K562 (cell line): Measurements from ENCODE around the gene SYN1. TPM values are rescaled to one million over a fixed set of nuclear protein-coding genes. Genes with fewer than 3 reads are reported as not detected.

ENCODE experiments used
- ATF3 ChIP-seq, 2 experiments: fragments of 450-650 bp in 1 of 2; sonication (generic) in 1 of 2; formaldehyde crosslinking in 1 of 2; IDR thresholded peaks in 1 of 2; conservative IDR thresholded peaks in 1 of 2; 2 replicates each; pipeline versions ENCODE4 v1.6.1 to v1.8.1; 2016 to 2023; ENCODE audit warnings: mild to moderate bottlenecking in 2 of 2, moderate library complexity in 2 of 2, inconsistent platforms in 1 of 2, missing genetic modification reagents in 1 of 2
- CBFA2T2 ChIP-seq: fragments of 450-650 bp; conservative IDR thresholded peaks from 2 replicates; pipeline ENCODE4 v1.6.1; 2017; ENCODE audit warnings: mild to moderate bottlenecking
- CBFA2T3 ChIP-seq: fragments of 450-650 bp; IDR thresholded peaks from 2 replicates; pipeline ENCODE4 v1.6.1; 2017
- CREM ChIP-seq: IDR thresholded peaks from 2 replicates; pipeline ENCODE4 v1.6.1; 2014; ENCODE audit warnings: antibody characterized with exemption, low read depth
- DDX20 ChIP-seq: fragments of 450-650 bp; IDR thresholded peaks from 2 replicates; pipeline ENCODE4 v1.6.1; 2016; ENCODE audit warnings: missing genetic modification characterization, low read depth, mild to moderate bottlenecking, missing compliant biosample characterization, moderate library complexity
- E2F6 ChIP-seq, 2 experiments: IDR thresholded peaks; 2 replicates each; pipeline ENCODE4 v1.6.1; 2011; ENCODE audit warnings: borderline replicate concordance in 1 of 2, control low read depth in 1 of 2, low read depth in 1 of 2, low read length in 1 of 2, mild to moderate bottlenecking in 1 of 2, mixed read lengths in 1 of 2, moderate library complexity in 1 of 2; ENCODE audit not compliant: insufficient read depth in 1 of 2, insufficient read length in 1 of 2, poor library complexity in 1 of 2, severe bottlenecking in 1 of 2; ENCODE audit errors: extremely low read depth in 1 of 2
- FOSL1 ChIP-seq: fragments of 200-800 bp; sonication (Bioruptor generic); conservative IDR thresholded peaks from 2 replicates; pipeline ENCODE4 v1.6.1; 2016; ENCODE audit warnings: missing genetic modification characterization, missing compliant biosample characterization
- FOXJ2 ChIP-seq: fragments of 200-800 bp; sonication (Bioruptor generic); IDR thresholded peaks from 2 replicates; pipeline ENCODE4 v1.6.1; 2016; ENCODE audit warnings: missing genetic modification characterization, missing compliant biosample characterization
- NR2F6 ChIP-seq: fragments of 450-650 bp; formaldehyde crosslinking; IDR thresholded peaks from 2 replicates; pipeline ENCODE4 v1.4.0; 2020; ENCODE audit warnings: mild to moderate bottlenecking
- SRF ChIP-seq, 2 experiments: fragments of 250-450, 450-650 bp in 1 of 2; sonication (Bioruptor Pico) in 1 of 2; sonication (generic) in 1 of 2; formaldehyde crosslinking; IDR thresholded peaks; 2 replicates each; pipeline versions ENCODE4 v1.5.0 to v1.5.1; 2020 to 2022; ENCODE audit warnings: mild to moderate bottlenecking in 1 of 2, missing genetic modification reagents in 1 of 2
- ZSCAN32 ChIP-seq: fragments of 450-650 bp; formaldehyde crosslinking; IDR thresholded peaks from 2 replicates; pipeline ENCODE4 v1.4.0; 2020; ENCODE audit warnings: mild to moderate bottlenecking, moderate library complexity
- polyA plus RNA-seq, 8 experiments: library from polyadenylated mRNA; depleted of rRNA in 4 of 8; stranded (reverse) in 5 of 8; unstranded in 3 of 8; fragments of >200 nt; fragmentation: Nextera tagmentation in 2 of 8; fragmentation: Illumina TruSeq in 1 of 8; extraction: Ambion mirVana in 2 of 8; extraction: Trizol in 1 of 8; gene quantifications; 2 replicates each; pipeline versions ENCODE4 v1.2.1 to v1.2.3, GENCODE V29; 2011 to 2014; ENCODE audit warnings: inconsistent platforms in 1 of 8, missing spikeins in 1 of 8
- total RNA-seq, 7 experiments: library from RNA; depleted of rRNA in 6 of 7; stranded (reverse); fragments of >200 nt in 6 of 7; fragmentation: Illumina TruSeq in 2 of 7; extraction: Trizol in 2 of 7; gene quantifications; 2 replicates each; pipeline versions ENCODE4 v1.2.1 to v1.2.3, GENCODE V29; 2011 to 2021; ENCODE audit warnings: low replicate concordance in 1 of 7

SYN1 gene
- total and polyA plus RNA-seq, 9 of the 15 experiments (the other 6 are each of a cell fraction or from before 2014, with no cell fraction given) = 0.01 to 0.28 (median 0.18) TPM; not detected in 2

- TF ChIP-seq E2F6 (IDR thresholded peaks at IDR 0.05; ENCODE audit: borderline replicate concordance in 1 of 2, extremely low read depth in 1 of 2, insufficient read depth in 1 of 2, insufficient read length in 1 of 2, low read depth in 1 of 2, low read length in 1 of 2, poor library complexity in 1 of 2, severe bottlenecking in 1 of 2) (no peak), DDX20 (no peak), ATF3 (IDR thresholded peaks at IDR 0.05) (peak; percentile 86), ATF3 (CRISPR knock-in tag; conservative IDR thresholded peaks at IDR 0.05) (no peak), FOSL1 (tag) (0 out of 2 replicates have a peak, but pooled peaks have one; percentile 15), ZSCAN32 (CRISPR knock-in tag) (no peak), CBFA2T3 (peak; percentile 77), CBFA2T2 (peak; percentile 64), CREM (0 out of 2 replicates have a peak, but pooled peaks have one; percentile 7), FOXJ2 (tag) (no peak), SRF (CRISPR knock-in tag; IDR thresholded peaks at IDR 0.05) (no peak), NR2F6 (CRISPR knock-in tag) (no peak)
- TF ChIP-seq, all 486 proteins: peak for 11
These were observed 6.6 kb downstream of the SYN1 start (continued) for GRCh38 chrX:47613082-47613481.
